Measurements from ENCODE around the gene ALDH3B2.
A peak's percentile ranks its signal among the peaks of the same experiment; 100 is the strongest.
"Not testable (repeated sequence)": the region's sequence is repeated elsewhere in the genome, so short reads cannot be mapped to it uniquely, and the experiment has no call there.

ALDH3B2 gene

DNA sequence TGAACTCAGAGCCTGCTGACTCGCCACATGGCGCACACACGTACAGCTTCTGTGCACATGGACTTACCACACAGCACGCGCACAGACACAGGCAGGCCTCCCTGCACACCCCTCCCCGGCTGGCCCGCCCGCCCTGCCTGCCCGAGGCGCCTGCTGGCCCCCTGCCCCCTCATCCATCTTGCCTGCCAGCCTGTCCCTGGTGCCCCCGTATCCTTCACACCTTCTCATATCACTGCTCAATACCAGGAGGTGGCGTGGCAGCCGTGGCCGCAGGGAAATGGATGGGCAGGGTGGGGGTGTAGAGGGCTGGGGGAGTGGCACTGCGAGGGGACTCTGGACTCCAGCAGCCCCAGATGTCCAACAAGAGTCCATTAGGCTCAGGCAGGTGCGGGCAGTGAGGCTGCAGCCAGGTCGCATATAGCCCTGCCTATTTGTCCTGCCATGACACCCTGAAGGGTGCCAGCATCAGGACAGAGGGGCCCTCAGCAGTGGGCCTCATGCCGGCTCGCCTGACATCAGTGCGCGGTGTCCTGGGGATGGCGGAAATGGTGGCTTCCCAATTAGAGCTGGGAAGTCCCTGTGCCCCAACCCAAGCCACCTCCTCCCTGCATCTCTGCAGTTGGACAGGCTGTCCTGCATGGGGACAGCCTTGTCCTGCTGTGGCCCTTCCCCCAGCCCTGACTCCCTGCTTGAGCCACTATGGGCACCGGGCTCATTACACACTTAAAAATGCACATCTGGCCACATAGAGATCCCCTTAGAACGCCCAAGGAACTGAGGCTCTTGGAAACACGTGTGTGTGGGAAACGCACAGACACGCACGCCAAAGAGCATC, 32.9 kb downstream of the ALDH3B2 start:
- no peak for DNase-seq

- DNase-seq: no peak
Measured at GRCh38 chr11:67640758-67641337, 33.6 kb downstream of the ALDH3B2 start.

GRCh38 chr11:67640021-67640757, 34.2 kb downstream of the ALDH3B2 start:
- DNase-seq: peak; percentile 33

DNA sequence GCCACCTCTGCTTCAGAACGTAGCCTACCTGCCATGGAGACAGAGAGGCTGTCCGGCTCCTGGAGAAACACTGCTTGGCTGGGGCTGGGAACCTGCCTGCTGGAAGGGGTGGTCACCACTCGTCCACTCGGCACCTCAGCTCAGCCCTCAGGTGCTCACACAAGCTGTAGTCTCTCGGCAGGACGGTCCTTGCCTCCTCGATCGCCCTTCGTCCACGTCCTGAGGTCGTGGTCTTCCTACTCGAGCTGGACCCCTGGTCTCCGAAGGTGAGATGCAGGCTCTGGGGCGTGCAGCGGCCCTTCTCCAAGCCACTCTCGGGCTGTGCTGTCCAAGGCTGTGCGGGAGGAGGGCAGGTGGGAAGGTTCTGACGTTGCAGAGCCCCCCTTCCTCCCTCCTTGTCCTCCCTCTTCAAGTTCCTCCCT, 35.0 kb downstream of the ALDH3B2 start, which contains the start of gene TBX10:
TBX10 (minus strand) TSS at position 326 of the 422 bp plus-strand sequence; CDS start at position 35, 291 bp downstream.
- no peak for DNase-seq

DNA sequence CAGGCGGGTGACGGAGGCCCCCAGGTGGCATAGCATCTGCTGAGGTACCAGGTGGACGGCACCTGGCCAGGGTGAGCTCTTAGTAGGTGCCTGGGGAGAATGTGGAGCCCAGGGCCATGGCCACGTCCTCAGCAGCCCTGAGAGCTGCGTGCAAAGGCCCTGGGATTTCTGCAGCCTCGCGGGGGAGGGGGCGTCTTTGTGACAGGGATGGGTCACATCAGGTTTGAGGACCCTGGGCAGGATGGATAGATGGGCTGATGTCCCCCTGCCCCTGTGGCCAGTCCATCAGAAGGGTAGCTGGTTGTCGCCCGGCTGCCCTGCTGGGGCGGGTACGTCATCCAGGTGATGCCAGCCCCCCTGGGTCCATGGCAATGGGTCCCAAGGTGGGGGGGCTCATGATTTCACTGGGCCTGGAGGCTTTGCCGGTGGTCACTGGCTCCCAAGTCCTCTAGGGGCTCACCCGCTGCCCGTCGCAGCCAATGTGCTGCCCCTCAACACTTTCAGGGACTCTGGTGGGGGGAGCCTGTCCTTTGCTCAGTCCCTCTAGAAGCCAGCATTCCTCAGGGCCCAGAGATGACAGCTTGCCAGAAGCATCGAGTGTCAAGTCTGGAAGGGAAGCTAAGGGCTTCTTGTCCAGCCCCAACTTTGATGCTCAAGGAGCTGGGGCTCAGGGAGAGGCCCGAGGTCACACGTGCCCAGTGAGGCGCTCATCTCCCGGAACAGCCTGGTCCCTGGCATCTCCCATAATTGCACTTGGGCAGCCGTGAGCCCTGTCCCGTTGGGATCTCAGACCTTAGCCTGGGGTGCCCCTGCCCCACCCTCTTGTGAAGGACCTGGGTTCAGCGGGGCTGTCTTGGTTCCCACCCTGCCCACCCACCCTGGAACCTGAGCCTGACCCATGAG, 35.6 kb downstream of the ALDH3B2 start:
- no peak for DNase-seq

DNA sequence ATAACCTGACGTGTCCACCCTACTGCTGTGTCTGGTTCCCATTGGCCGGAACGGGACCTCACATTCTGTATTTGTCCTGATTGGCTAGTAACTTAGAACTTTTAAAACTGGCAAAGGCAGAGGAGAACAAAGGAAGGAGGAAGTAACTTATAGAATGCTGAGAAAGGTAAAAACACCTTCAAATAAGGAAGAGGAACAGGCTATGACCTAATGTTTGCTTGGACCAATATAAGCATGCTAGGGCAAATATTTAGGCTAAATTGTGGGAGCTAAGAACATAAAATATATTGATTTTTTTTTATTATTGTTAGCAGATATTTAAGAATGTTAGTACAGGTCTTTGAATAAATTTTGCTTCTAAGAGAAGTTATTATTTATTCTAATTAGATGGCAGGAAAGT, 37.0 kb downstream of the ALDH3B2 start:
- not testable (repeated sequence) for DNase-seq

- peak; percentile 39 for DNase-seq
Measured at GRCh38 chr11:67636962-67637361, 37.5 kb downstream of the ALDH3B2 start.

GRCh38 chr11:67635231-67635521, 39.2 kb downstream of the ALDH3B2 start:
- DNase-seq: no peak

DNA sequence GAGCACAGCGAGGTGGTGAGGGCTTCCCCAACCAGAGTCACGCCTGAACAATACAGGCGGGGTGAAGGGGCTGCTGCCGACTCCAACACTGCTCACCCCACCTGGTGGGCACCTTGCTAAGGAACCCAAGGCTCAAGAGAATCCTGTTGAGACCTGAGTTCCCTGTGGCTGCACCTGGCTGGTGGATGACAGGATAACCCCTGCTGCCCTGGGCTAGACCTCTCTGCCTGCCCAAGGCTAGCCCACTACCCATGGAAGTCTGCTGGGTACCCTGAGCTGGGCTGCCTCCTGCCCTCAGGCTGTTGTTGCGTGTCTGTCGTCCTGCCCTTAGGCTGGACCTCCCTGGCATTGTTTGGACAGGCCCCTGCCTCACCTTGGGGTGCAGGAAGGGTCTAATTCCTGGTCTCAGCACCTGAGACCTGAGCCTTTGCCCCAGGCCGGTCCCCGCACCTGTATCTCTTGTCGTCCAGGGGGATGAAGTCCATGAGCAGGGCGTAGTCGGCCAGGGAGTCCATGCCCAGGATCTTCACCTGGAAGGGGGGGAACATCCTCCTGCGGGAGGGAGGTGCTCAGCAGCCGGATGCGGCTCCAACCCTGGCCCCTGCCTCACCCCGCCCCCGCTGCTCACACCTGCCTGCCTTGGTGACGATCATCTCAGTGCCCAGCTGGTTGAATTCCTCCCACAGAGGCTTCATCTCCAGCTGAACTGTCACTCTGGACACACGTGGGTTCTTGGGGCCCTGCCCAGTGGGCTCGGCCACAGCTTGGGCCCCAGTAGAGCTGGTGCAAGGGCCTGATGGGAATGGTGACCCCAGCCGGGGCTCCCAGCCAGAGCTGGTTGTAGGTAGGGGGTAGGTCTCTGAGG, 39.8 kb downstream of the ALDH3B2 start:
- DNase-seq: no peak

GRCh38 chr11:67633758-67634365, 40.6 kb downstream of the ALDH3B2 start:
- DNase-seq: no peak

DNA sequence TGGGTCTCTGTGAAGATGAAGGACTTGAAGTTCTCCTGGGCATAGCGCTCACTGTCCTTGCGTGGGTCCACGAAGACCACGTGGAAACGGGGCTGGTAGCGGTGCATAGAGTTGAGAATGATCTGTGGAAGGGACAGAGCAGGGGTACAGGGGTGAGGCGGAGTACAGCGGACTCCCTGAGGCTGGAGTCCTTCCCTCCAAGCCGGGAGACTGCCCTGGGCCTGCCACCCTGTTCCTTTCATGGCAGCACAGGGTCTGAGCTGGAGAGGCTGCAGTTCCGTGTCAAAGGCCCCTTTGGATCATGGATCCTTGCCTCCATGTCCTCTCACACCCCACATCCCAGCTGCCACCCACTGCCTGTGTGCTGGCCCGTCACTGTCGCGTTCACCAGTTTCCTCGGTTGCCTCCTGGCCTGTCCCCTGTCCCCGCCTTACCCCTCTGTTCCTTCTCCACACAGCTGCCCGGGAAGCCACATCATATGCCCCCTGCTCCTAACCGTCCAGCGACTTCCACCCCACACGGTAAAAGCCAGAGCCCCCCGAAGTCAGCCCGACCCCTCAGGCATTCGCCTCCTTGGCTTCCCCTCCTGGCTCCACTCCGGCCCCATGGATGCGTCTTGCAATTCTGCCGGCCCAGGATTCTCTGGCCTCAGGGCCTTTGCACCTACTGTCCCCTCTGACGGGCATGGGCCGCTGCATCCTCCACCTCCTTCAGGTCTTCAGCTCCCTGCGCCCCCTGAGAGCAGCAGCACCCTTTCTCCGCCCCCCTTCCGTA, 41.3 kb downstream of the ALDH3B2 start:
- DNase-seq: no peak

- no peak for DNase-seq
Measured at GRCh38 chr11:67632175-67632981, 42.0 kb downstream of the ALDH3B2 start.

DNA sequence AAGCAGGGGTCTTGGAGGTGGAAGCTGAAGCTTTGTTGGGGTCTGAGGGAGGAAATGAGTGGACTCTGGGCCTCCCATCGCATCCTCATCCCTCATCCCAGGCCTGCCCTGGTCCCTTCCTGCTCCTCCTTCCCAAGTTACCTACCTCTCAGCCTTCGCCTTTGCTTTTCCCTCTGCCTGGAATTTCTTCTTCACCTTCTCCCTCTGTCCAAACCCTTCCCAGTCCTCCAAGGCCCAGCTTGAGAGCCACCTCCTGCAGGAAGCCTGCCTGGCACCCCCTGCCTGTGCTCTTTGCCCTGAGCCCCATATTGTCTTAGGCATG, 42.6 kb downstream of the ALDH3B2 start:
- DNase-seq: no peak

DNA sequence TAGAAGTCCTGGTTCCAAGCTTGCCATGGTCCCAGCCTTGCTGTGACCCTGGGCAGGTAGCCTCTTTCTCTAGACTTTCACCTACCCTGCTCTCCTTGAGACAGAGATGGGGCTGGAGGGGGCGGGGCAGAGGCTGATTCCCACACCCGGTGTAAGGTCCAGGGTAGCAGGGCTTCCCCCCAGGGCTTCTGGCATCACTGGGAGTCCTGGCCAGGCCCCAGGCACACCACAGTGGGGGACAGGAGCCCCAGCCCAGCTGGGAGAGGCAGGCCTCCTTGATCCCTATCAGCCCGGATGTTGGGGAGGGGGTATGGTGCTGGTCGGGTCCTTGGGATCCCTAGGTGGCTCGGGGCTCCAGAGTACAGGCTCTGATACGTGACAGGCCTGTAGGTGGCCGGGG, 43.0 kb downstream of the ALDH3B2 start:
- DNase-seq: no peak

DNA sequence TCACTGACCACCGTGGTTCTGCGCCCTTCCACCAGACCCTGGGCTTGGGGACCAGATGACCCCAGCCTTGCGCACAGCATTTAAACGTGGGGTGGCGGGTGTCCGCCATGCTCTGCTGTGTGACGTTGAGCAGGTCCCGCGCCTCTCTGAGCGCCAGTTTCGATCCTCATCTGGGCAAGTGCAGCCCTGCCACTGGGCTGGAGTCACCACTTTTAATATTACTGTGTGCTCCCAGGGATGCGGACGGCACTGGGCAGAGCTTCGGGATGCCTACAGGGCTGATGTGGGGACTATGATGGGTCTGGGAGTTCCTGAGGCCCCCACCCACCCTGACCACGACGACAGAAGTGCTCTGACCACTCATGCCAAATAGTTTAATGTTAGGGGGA, 43.5 kb downstream of the ALDH3B2 start:
- no peak for DNase-seq

GRCh38 chr11:67630228-67630942, 44.0 kb downstream of the ALDH3B2 start:
- DNase-seq: peak; percentile 98

DNA sequence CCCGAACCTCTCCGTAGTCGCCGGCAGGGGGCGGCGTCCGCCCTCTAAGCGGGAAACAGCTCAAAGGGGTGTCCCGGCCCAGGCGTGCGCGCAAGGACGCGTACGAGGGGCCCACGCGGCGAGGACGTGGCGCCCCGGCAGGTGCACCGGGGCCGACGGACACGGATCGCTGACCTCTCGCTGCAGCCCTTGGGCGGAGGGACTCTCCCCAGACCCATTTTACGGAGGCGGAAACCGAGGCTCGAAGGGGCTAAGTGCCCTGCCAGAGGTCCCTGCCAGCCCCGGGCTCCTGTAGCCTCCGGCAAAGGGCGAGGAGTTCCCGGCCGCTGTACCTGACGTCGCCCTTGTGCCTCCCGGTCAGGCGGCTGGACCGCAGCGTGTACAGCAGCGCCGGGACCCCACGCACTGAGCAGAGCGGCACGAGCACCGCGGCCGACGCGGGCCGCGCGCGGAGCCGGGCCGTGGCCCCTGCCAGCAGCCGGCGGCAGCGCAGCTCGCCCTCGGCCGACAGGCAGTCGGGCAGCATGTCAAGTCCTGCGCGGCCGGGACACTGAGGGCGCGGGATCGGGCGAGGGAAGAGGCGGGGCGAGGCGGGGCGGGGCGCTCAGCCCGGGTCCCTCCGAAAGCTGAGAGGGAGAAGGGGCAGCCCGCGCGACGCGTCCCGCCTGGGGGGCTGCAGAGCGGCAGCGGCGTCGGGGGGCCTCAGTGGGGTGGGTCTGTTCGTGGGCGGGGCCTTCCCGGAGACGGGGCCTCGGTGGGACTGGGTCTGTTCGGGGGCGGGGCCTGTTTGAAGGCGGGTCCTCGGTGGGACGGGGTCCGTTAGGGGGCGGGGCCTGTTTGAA, 44.8 kb downstream of the ALDH3B2 start, which contains the start of gene NUDT8:
NUDT8 (minus strand) TSS at position 552 of the 842 bp plus-strand sequence; CDS start at position 526, 26 bp downstream.
- DNase-seq: peak; percentile 82

Measured in inflammatory macrophage treated with lipopolysaccharide for 4 hours (primary cell).